ENCODE results near the gene MLLT10.

The MLLT10 gene

GRCh38 chr10:21501091-21501490 is 32.9 kb upstream of the MLLT10 start:
- no peak for DNase-seq (ENCODE audit: low read depth in 2 of 2, low spot score in 1 of 2)

- no peak for DNase-seq (ENCODE audit: low read depth in 2 of 2, low spot score in 1 of 2)
These were observed 32.2 kb upstream of the MLLT10 start for GRCh38 chr10:21501731-21502347.

- no peak for DNase-seq (ENCODE audit: low read depth in 2 of 2, low spot score in 1 of 2)
These were observed 31.7 kb upstream of the MLLT10 start for GRCh38 chr10:21502348-21502740.

- DNase-seq (ENCODE audit: low read depth in 2 of 2, low spot score in 1 of 2): no peak
These were observed 30.5 kb upstream of the MLLT10 start for GRCh38 chr10:21503542-21503941.

GRCh38 chr10:21505711-21506278 is 28.2 kb upstream of the MLLT10 start:
- no peak for DNase-seq (ENCODE audit: low read depth in 2 of 2, low spot score in 1 of 2)

GRCh38 chr10:21506351-21506750 is 27.7 kb upstream of the MLLT10 start:
- DNase-seq (ENCODE audit: low read depth in 2 of 2, low spot score in 1 of 2): no peak

- no peak for DNase-seq (ENCODE audit: low read depth in 2 of 2, low spot score in 1 of 2)
These were observed 26.9 kb upstream of the MLLT10 start for GRCh38 chr10:21507150-21507549.

GRCh38 chr10:21508706-21509331 is 25.2 kb upstream of the MLLT10 start:
- DNase-seq (ENCODE audit: low read depth in 2 of 2, low spot score in 1 of 2): no peak

GRCh38 chr10:21509341-21510240 is 24.4 kb upstream of the MLLT10 start:
- no peak for DNase-seq (ENCODE audit: low read depth in 2 of 2, low spot score in 1 of 2)

- no peak for DNase-seq (ENCODE audit: low read depth in 2 of 2, low spot score in 1 of 2)
These were observed 23.6 kb upstream of the MLLT10 start for GRCh38 chr10:21510241-21511094.

GRCh38 chr10:21511095-21511570 is 22.9 kb upstream of the MLLT10 start:
- DNase-seq (ENCODE audit: low read depth in 2 of 2, low spot score in 1 of 2): no peak

GRCh38 chr10:21511946-21512572 is 22.0 kb upstream of the MLLT10 start:
- DNase-seq (ENCODE audit: low read depth in 2 of 2, low spot score in 1 of 2): no peak

- no peak for DNase-seq (ENCODE audit: low read depth in 2 of 2, low spot score in 1 of 2)
These were observed 21.2 kb upstream of the MLLT10 start for GRCh38 chr10:21512573-21513404.

GRCh38 chr10:21513405-21513788 is 20.6 kb upstream of the MLLT10 start:
- DNase-seq (ENCODE audit: low read depth in 2 of 2, low spot score in 1 of 2): no peak

GRCh38 chr10:21514129-21514817 is 19.8 kb upstream of the MLLT10 start:
- DNase-seq (ENCODE audit: low read depth in 2 of 2, low spot score in 1 of 2): no peak

- DNase-seq (ENCODE audit: low read depth in 2 of 2, low spot score in 1 of 2): no peak
These were observed 19.1 kb upstream of the MLLT10 start for GRCh38 chr10:21514818-21515351.

GRCh38 chr10:21515361-21516241 is 18.4 kb upstream of the MLLT10 start:
- DNase-seq (ENCODE audit: low read depth in 2 of 2, low spot score in 1 of 2): no peak

Measured in stimulated activated CD8-positive, alpha-beta memory T cell treated with anti-CD3 and anti-CD28 coated beads, Interleukin-4, amount 100 ng/mL, for 4 hours (primary cell).